HG03175 (cell line): Measurements from ENCODE around the gene FBLIM1.

Source experiments
- ATAC-seq: cut with Tn5 transposase; IDR thresholded peaks from one replicate; pipeline ENCODE4 v1.9.1; 2021; ENCODE audit warnings: mild to moderate bottlenecking, moderate library complexity; ENCODE audit not compliant: unreplicated experiment

The FBLIM1 gene

GRCh38 chr1:15744122-15744679 is 14.4 kb upstream of the FBLIM1 start:
- ATAC-seq: no peak

GRCh38 chr1:15747378-15747777 is 11.2 kb upstream of the FBLIM1 start:
- ATAC-seq: no peak

DNA sequence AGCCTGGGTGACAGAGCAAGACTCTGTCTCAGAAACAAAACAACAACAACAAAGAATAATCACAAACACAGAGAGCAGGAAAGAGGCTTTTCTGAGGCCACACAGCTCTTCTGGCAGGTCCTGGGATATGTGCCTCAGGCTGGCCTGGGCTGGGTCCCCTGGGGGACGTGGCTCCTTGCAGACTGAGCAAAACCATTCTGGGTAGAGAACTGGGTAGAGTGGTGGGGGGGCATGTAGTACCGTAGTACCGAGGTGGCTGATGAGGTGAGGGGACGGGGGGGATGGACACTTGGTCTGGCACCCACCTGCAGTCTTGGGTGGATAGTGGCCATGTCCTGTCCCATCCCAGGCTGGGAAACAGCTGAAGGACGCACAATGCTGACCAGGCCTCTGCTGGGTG is 10.3 kb upstream of the FBLIM1 start:
- no peak for ATAC-seq

DNA sequence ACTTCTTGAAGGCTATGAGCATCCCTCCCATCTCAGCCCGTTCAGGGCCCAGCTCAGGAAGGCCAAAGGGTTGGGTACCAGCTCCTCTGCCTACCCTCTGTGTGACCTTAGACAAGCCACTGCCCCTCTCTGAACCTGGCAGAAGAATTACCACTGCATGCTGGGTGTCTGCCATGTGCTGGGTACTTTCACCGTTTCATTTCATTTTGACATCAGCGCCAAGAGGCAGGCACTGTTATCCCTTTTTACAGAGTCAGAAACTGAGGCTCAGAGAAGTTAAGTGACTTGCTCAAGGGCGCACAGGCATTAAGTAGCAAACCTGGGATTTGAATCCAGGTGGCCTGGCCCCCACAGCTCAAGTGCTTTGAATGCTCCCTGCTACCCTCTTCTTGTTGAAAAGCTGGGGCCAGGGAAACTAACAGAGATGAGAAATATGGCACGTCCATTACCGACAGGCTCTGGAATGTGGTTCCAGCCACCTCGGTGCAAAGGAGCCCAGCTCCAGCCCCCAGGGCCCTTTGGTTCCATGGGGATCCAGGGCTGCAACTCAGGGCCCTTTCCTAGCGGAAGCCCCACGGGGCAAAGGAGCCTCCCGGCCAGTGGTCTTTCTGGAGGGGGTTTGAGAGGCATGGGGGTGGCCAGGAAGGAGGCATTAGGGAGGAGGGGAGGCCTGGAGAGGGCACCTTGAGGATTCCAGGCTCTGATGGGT is 9.8 kb upstream of the FBLIM1 start:
- no peak for ATAC-seq

DNA sequence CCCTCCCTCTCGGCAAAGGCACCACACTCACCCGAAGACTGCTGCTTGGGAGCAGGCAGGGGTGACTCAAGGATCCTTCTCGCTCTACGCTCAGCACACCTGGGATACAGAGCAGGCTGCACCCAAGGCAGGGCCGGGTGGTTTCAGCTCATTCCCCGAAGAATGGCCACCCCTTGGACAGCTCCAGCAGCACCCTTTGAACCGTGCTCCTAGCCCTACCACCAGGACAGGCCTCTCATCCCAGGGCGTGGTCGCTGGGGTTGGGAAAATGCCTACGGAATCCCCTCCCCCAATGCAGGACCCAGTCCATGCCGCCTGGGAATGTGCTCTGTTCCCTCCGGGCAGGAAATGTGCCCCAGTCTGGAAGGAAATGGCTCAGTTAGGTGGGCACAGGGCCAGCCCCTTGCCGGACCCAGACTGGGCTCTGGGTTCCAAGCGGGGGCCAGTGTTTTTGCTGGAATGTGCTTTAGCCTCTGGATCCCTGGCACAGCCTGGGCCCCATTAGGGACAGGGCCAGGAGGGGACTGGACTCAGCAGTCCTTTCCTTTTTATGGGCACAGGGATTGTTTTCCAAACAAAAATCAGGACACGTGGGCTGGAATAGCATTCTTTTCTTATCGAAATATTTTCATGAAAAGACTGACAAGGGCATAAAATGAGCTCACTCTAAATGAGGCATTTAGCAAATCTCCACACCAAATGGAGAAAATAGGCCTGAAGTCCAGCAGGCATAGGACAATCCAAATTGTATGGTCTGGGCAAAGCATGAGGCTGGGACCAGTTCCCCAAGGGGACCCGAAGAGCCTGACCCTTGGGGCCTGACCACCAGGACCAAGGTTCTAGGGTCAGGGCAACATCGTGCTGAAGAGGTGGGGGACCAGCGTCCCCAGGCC is 8.9 kb upstream of the FBLIM1 start:
- ATAC-seq: no peak

DNA sequence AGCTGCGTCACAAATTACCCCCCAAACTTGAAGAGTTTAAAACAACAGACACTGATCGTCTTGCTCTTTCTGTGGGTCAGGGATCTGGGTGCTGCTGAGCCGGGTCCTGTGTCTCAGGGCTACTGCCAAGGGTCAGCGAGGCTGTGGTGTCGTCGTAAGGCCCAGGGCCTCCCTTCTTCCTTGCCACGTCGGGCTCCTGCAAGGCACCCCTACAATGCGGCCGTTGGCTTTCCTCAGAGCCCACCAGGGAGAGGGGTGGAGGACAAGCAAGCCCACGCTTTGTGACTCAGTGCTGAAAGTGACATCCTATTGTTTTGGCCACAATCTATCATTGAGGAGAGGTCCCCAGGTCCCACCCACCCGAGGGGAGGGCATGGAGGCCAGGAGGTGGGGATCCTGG is 7.7 kb upstream of the FBLIM1 start:
- no peak for ATAC-seq

- ATAC-seq: no peak
Measured at GRCh38 chr1:15751717-15752116, 6.9 kb upstream of the FBLIM1 start.

- ATAC-seq: no peak
Measured at GRCh38 chr1:15753776-15754175, 4.8 kb upstream of the FBLIM1 start.

DNA sequence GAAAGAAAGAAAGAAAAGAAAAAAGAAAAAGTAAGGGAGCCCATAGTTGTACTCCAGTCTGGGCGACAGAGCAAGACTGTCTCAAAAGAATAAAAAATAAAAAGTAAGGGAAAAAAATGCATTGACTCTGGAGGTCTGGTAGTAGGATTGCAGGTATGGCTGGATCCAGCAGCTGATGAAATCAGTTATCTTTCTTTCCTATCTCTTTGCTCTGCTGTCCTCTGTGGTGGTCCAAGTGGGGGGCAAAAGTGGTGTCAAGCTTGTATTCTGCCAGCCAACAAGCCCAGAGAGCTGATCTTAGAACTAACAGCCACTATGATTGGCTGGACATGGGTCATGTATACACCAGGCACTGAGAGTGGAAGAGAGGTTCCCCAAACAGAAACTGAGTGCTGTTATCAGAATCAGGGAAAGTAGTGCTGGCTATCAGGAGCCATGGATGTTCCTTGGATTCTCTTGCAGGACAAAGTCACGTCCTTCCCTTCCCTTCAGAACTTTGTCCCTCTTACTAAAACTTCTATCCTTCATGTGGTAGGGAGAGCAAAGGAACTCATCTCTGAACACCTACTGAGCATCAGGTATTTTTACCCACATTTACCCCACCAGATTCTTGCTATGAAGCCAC is 3.5 kb upstream of the FBLIM1 start:
- no peak for ATAC-seq

DNA sequence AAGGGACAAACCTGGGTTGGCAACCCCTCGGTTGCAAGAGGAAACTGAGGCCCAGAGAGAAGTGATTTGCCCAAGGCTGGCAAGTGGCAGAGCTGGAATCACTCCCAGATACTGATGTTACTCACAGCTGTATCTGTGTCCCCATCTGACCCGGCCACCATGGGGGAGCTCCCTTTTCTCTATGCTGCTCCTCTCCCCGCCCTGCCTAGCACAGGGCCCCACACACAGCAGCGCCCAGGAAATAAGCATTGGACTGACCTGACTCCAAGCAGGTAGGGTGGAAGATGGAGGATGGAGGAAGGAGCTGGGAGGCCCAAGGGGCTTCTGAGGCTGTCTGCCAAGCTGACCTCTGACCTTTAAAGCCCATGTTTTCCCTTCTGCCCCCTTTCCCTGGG is 3.0 kb upstream of the FBLIM1 start:
- ATAC-seq: no peak

- ATAC-seq: no peak
Measured at GRCh38 chr1:15756143-15757015, 2.2 kb upstream of the FBLIM1 start.

DNA sequence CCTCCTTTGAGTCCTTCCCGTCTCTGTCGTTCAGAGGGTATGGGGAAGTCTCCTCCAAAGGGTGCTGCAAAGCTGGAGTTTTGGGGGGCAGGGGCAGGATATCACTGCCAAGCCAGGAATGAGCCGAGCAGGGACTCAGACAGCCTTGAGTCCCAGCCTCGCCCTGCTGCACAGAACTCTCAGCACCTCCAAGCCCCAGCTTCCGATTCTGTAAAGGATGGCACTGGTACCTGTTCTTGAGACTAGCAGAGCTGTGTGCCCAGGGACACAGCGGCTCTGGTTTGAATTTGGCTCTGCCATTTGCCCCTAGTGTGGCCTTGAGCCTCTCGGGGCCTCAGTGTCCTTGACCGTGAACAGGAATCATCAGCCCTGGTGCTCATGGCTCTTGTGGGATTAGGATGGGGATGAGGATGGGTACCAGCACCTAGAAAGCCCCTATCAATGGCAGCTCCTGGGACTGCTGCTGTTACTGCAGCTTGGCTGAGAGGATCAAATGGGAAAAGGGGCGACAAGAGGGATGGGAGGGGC is 1.5 kb upstream of the FBLIM1 start:
- ATAC-seq: no peak

DNA sequence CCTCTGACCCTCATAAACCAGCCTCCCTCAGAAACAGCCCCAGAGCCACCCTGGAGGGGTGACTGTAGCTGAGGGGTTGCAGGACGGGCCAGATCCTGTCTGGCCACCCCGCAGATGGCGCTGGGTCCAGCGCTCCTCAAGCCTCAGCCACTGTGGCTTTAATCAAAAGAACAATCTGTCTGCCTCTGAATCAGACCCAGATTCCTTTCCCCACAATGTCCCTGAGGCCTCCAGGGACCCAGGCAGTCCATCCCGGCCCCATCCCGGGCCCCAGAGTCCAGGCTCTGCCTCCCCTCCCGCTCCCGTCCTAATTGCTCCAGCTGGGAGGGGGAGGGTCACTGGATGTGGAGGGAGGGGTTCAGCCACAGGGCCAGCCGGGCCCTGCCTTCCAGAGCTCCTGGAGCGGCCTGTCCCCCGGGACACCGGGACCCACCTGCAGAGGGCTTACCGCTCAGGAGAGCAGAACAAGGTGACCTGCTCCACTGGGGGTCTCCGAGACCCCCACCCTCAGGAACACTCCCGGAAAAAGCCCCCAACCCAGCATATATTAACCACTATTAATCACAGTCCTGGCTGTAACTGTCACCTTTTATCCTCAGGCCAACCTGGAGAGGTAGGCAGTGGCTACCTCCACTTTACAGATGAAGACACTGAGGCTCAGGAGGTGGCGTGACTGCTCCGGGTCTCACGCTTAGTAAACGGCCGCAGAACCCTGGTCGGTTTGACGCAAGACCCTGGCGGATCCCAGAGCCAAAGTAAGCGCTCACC is 836 bp upstream of the FBLIM1 start:
- no peak for ATAC-seq

DNA sequence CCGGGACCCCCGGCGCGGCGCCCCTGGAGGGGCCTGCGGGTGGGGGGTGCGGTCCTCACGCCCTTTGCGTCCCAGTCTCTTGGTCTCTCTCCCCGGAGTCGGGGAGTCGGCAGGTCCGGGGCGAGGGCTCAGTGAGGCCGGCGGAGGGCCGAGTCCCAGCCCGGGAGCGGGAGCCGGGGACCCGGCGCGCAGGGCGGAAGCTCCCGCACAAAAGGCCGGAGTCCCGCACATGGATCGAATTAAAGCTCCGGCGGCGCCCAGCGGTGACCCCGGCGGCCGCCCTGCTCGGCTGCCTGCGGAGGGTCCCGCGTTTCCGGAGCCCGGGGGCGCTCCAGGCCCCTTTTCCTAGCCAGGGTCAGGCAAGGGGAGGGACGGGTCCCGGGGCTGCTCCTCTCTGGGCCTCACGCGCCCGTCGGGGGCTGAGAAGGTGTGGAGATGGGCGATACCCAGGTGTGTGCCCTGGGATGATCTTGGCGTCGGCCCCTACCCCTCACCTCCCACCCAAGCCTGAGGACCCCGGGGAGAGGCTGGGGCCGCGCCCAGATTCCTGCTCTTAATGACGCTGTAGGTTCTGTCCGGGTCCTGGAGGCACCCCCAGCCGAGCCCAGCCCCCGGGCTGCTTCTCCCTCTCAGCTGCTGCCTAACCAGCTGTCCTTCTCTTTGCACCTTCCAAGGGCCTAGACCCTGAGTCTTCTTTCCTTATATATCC is 512 bp downstream of the FBLIM1 start:
- no peak for ATAC-seq

DNA sequence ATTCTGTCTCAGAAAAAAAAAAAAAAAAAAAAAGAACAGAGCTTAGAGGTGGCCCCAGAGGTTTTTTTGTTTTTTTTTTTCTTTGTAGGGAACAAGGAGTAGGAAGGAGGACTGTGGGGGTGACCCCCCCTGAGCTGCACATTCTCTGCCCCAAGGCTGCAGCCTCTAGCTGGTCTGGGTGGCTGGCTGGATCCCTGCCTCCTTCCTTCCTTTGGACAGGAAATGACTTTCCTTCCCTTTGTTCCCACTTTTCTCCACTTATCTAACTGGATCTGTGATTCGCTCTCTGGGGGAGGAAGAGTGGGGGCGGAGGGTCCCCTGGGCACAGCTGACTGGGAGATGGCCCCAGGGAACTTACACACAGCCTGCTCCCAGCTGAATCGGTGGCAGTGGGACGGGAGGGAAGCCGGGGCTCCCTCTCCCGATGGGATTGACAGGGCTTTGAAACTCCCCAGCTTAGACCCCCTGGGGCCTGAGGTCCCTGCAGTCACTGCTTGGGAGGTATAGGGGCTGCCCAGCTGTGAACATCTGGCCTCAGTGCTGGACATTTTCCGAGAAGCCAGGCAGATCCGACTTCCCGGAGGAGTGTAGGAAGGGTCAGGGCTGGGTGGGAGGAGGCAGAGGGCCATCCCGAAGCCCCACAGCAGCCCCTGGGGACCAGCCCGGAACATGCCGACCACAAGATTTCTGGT is 2.1 kb downstream of the FBLIM1 start:
- no peak for ATAC-seq

DNA sequence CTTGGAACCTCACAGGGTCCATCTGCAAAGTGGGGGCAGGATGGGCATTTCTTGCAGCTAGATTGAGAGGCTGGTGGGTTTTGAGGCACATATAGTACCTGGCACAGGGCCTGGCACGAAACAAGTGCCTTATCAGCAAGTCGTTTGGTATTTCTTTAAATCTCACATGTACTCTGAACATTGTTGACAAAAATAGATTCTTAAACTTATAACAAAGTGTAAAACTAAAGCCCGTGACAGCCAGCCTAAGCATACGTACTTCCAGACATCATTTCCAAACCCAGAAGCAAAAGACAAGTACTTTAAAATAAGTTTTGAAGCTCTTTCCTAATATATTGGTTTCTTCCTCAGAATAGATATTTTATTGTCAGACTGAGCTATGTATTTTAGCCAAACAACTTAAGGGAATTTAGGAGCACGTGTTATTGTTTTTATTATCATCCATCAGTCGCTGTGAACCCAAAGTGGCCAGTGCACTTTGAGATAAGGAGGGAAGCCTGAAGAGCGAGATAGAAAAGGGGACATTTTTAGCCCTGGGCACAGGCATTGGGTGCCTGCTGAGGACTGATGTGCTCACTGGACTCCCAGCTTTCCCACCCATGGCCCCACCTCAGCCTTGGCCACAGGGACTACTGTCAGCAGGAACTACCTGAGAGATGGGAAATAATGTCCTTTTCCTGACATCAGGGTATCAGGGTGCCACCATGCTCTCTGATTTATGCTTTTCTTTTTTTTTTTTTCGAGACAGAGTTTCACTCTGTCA is 3.0 kb downstream of the FBLIM1 start:
- ATAC-seq: no peak

DNA sequence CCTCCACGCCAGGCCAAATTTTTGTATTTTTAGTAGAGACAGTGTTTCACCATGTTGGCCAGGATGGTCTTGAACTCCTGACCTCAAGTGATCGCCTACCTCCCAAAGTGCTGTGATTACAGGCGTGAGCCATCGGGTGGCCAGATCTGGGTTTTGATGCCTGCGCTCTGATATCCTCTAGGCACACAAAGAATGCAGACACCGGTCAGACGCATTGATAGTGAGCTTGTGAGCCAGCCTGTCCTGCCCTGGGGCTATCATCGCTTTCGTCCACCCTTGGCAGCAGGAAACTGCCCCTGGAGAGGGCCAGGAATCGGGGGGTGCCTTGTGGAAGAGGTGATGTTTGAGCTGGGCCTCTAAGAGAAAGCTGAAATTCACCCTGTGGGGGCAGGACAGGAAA is 4.0 kb downstream of the FBLIM1 start:
- ATAC-seq: no peak
